ENCODE data around the gene EPHA1.
"Not testable (repeated sequence)": the region's sequence is repeated elsewhere in the genome, so short reads cannot be mapped to it uniquely, and the experiment has no call there.

EPHA1 gene

GRCh38 chr7:143401265-143401664 lies 7.4 kb downstream of the EPHA1 start:
- no peak for DNase-seq

- DNase-seq: no peak
Observed at GRCh38 chr7:143399642-143400041, 9.0 kb downstream of the EPHA1 start.

GRCh38 chr7:143399151-143399550 lies 9.5 kb downstream of the EPHA1 start:
- no peak for DNase-seq

GRCh38 chr7:143398616-143399015 lies 10.0 kb downstream of the EPHA1 start:
- DNase-seq: no peak

- no peak for DNase-seq
Observed at GRCh38 chr7:143397710-143398530, 10.7 kb downstream of the EPHA1 start.

- no peak for DNase-seq
Observed at GRCh38 chr7:143396625-143397556, 11.8 kb downstream of the EPHA1 start.

GRCh38 chr7:143396182-143396581 lies 12.5 kb downstream of the EPHA1 start:
- DNase-seq: no peak

GRCh38 chr7:143395187-143396149 lies 13.2 kb downstream of the EPHA1 start:
- DNase-seq: no peak

- no peak for DNase-seq
Observed at GRCh38 chr7:143394777-143395176, 13.9 kb downstream of the EPHA1 start.

GRCh38 chr7:143394068-143394467 lies 14.6 kb downstream of the EPHA1 start:
- DNase-seq: no peak

GRCh38 chr7:143393267-143394041 lies 15.2 kb downstream of the EPHA1 start:
- no peak for DNase-seq

- no peak for DNase-seq
Observed at GRCh38 chr7:143392875-143393266, 15.8 kb downstream of the EPHA1 start.

- DNase-seq: not testable (repeated sequence)
Observed at GRCh38 chr7:143392427-143392826, 16.2 kb downstream of the EPHA1 start.

GRCh38 chr7:143391462-143392404 lies 16.9 kb downstream of the EPHA1 start:
- DNase-seq: no peak

- DNase-seq: no peak
Observed at GRCh38 chr7:143390773-143391317, 17.8 kb downstream of the EPHA1 start.

- no peak for DNase-seq
Observed at GRCh38 chr7:143390104-143390772, 18.4 kb downstream of the EPHA1 start.

- DNase-seq: no peak
Observed at GRCh38 chr7:143389316-143390103, 19.1 kb downstream of the EPHA1 start.

- no peak for DNase-seq
Observed at GRCh38 chr7:143388491-143389101, 20.1 kb downstream of the EPHA1 start.
